GF-D8 (cell line): ENCODE data around the gene LCE3B.
"Not testable (repeated sequence)": the region's sequence is repeated elsewhere in the genome, so short reads cannot be mapped to it uniquely, and the experiment has no call there.

Experiments
- DNase-seq: peaks from one replicate; lab custom pipeline; 2025; lab: John Stamatoyannopoulos, UW

The LCE3B gene, protein sequence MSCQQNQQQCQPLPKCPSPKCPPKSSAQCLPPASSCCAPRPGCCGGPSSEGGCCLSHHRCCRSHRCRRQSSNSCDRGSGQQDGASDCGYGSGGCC

GRCh38 chr1:152613511-152613910 is at the start of gene LCE3B:
Gene LCE3B, plus strand, starts transcription at chr1:152613811. Its CDS starts 0 bp downstream, at chr1:152613811.
- DNase-seq = no peak

DNA sequence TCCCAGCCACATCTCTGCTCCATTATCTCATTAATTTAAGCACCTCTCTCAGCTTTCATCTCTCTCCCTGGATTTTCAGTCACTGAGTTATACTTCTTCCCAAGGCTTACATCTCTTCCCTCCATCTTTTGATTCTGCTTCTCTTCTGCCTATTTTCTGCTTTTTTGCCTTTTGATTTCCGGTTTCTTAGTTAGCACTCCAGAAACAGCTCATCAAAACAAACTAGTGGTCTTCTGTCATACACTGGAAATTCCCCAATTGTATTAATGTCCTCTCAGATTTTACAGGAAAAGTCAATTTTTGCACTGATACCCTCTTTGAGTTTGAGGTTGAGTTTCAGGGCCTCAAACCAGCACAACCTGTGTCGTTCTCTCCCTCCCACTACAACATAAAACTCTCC is 48.5 kb upstream of the LCE3B start:
- no peak for DNase-seq

DNA sequence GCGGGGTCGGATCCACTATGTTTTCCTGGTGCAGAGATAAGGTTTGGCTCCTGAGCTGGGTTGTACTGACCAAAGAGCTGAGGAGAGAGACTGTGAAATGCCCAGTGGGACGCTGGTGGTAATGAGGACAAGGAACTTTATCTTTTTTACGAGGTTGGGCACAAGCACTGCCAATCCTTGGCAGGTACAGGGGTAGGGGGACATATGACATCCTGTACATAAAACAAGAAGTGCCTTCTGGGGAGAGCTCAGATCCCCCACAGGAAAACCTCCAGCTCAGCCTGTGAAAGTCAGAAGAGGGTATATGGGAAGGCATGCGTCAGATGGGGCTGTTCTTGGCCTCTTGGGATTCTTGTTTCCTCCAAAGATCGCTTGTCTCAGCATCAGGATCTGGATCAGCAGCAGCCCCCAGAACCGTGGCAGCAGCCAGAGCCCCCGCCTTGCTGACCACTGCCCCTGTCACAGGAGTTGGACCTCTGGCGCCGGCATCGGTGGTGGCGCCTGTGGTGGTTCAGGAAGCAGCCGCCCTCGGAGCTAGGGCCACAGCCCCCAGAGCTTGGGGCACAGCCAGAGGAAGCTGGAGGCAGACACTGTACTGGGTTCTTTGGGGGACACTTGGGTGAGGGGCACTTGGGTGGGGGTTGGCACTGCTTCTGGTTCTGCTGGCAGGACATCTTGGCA is 47.9 kb upstream of the LCE3B start:
- no peak for DNase-seq

GRCh38 chr1:152566681-152567080 is 46.9 kb upstream of the LCE3B start, which contains the start of gene LCE3E:
Gene LCE3E, minus strand, starts transcription at chr1:152566780. Its CDS starts 572 bp downstream, at chr1:152566208.
- DNase-seq = no peak

DNA sequence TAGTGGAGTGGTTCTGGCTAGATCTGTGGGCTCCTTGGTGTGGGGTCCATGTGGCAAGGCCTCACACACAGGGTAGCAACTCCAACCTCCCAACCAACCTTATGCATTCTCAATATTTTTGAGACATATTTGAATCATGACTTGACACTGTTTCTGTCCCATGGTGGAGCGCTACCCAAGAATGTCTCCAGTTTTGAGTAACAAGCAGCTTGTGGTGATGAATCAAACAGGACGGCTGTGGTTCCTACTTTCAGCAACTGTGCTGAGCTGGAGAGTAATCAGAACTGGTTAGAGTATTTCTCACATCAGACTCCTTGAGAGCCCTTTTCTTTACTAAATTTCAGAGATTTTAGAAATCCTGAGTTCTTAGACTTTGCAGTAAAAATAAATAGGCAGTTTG is 36.4 kb upstream of the LCE3B start:
- no peak for DNase-seq

DNA sequence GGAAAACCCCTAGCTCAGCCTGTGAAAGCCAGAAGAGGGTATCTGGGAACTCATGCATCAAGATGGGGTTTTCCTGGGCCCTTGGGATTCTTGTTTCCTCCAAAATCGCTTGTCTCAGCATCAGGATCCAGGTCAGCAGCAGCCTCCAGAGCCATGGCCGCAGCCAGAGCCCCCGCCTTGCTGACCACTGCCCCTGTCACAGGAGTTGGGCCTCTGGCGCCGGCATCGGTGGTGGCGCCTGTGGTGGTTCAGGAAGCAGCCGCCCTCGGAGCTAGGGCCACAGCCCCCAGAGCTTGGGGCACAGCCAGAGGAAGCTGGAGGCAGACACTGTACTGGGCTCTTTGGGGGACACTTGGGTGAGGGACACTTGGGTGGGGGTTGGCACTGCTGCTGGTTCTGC is 34.1 kb upstream of the LCE3B start:
- DNase-seq = not testable (repeated sequence)

GRCh38 chr1:152580433-152580832 is 33.2 kb upstream of the LCE3B start, which contains the start of gene LCE3D:
Gene LCE3D, minus strand, starts transcription at chr1:152580516. Its CDS starts 580 bp downstream, at chr1:152579936.
- no peak for DNase-seq

DNA sequence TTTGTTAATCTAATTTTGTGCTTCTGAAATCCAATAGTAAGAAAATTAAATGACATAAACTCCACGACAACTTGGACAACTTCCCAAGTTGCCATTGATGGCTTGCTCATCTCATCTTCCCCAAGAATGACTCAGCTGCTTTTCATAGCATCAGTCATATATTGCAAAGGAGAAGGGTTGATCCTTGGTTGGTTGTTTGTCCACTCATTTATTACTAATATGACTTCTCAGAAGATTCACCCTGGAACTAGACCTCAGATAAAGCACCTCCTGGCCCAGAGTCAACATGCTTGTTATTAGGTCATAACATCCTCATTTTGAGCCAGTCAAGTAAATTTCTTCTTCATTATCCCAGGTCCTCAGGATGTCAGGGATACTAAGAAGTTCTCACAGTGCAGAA is 31.0 kb upstream of the LCE3B start:
- DNase-seq = no peak

DNA sequence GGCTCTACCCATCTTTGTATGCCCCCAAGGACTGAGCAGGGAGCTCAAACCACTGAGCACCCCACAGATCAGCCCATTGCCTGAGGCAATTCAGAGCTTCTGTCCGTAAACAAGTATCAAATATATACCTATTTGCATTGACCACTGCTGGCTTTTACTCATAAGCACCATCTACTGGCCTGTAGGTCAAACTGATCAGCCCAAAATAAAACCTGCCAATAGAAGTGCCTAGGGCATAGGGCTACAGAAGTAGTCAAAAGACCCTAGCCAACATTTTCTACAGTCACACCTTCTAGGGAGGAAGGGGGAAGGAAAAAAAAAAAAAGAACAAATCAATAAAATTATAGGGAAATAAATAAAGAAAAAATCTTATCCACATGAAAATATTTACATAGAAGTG is 28.0 kb upstream of the LCE3B start:
- no peak for DNase-seq

DNA sequence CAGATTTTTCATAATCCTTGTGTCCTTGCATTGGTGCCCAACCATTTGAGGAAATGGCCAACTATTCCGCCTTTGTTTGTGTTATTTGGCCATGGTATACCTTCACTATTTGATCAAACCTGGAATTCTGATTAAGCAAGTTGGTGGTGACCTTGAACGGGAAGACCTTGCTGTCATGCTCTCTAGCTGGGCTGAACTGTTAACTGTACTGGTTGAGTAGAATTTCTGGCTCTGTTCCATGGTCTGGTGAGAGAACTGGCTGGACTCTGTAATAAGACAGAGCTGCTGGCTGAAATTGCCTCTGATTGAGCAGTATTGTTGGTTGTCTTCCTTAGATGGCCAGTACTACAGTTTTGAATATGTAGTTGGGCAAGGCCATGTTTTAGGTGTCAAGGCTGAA is 16.6 kb upstream of the LCE3B start:
- DNase-seq = no peak

DNA sequence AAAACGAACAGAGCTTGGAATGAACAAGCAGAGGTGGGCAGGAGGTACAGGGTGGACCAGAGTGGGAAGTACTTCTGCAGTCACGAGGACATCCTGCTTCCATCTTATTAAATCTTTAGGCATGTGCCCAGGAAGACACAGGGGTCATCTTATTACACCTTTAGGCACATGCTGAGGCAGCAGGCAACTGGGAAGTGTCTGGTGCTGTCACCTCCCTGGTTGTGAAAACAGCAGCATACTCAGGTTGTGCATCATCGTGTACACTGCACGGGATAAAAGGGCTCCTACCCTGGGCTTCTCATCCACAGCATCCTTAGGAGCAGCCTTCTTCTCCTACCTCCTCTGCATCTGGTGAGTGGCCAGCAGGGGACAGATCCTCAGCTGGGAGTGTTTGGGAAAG is 13.7 kb upstream of the LCE3B start, which contains the start of gene LCE3C:
Gene LCE3C, plus strand, starts transcription at position 301 of the 400 bp plus-strand sequence. CDS start 498 bp downstream, outside the sequence.
- DNase-seq = no peak

GRCh38 chr1:152621993-152622392 is 8.4 kb downstream of the LCE3B start:
- no peak for DNase-seq

- peak; percentile 53 for DNase-seq
These were observed 9.2 kb downstream of the LCE3B start, which contains the start of gene LCE3A for GRCh38 chr1:152622803-152623202. Gene LCE3A, minus strand, starts transcription at chr1:152623103. Its CDS starts 0 bp downstream, at chr1:152623103.

DNA sequence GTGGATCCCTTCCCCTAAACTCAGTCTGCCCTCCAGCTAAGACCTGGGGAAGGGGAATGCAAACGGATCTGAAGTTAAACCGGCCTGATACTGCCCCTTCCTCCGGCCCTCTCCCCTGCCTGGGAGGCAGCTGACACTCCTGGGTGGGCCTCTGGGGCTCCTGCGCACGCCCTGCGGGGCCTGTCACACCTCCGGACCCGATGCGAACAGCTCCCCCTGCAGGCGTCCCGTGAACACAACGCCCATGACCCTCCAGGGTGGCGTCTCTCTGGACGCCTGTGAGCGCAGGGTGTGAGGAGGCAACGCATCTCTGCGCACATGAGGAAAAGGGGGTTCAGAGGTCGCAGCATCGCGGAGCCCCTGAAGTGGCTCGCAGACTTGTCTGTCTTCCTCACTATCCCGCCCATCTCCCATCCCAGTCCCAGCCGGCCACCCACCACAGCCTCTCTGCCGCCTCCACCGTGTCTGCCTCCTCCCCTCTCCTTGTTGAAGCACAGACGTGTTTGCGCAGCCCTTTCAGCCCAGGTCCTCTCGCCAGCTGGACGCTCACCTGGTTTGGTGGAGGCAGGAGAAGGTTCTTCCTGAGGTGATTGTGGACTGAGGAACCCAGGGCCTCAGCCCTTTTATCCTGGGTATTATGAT is 9.7 kb downstream of the LCE3B start:
- DNase-seq = no peak

- no peak for DNase-seq
These were observed 13.1 kb downstream of the LCE3B start for GRCh38 chr1:152626744-152627143.

GRCh38 chr1:152630596-152630995 is 17.0 kb downstream of the LCE3B start:
- DNase-seq = no peak

GRCh38 chr1:152640351-152640750 is 26.7 kb downstream of the LCE3B start:
- DNase-seq = no peak

DNA sequence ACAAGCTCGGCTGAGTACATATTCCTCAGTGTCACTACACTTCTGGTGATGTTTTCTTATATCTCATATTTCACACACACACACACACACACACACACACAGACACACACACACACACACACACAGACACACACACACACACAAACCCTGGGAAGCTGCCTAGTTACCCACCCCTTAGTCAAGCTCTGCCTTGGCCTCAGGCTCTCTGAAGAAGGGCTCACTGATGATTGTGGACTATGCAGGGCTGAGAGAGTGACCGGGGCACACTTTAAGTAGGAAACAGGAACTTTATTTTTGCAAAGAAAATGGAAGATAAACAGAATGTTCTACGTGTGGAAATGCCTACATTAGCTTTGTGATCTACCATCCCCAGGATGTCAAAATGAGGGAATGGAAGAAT is 30.3 kb downstream of the LCE3B start:
- no peak for DNase-seq

DNA sequence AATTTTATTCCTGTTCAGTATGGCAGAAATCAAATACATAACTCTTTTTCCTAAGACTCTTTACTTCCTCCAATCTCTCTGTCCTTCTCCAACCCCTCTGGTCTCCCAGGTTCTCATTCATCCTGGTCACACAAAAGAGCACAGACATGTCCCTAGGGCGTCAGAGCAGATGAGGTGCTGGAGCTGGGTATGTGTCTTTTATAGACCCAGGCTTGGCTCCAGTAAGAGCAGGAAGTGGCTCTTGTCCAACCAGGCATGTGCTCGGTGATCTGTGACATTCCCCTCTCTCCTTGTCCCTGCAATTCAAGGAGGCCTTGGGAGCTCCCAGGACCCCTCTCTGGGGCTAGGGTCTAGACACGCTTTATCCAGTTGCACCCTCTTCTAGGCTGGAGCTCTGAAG is 31.5 kb downstream of the LCE3B start:
- DNase-seq = no peak

GRCh38 chr1:152646656-152647055 is 33.0 kb downstream of the LCE3B start:
- no peak for DNase-seq

DNA sequence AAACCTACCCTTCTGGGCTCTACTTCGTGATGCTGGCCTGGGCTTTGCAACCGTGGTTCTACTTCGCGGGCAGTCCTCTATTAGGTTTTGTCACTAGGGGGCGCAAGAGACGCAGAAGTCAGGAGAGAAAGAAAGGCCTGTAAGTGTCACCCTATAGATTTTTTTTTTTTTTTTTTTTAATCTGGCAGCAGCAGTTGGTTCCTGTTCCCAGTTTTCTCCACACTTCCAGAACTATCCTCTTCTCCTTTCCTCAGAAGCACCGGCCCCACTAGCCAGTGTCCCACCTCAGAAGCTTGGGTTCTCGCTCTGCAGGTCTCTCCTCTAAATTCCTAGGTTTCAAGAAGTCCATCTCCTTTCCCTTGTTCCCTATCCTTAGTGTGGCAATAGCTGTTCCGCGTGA is 40.5 kb downstream of the LCE3B start:
- DNase-seq = no peak

GRCh38 chr1:152656459-152656858 is 42.8 kb downstream of the LCE3B start:
- DNase-seq = no peak

GRCh38 chr1:152657677-152658076 is 44.1 kb downstream of the LCE3B start:
- no peak for DNase-seq
